Measurements from ENCODE around the gene RSAD2.
"Not testable (repeated sequence)": the region's sequence is repeated elsewhere in the genome, so short reads cannot be mapped to it uniquely, and the experiment has no call there.

RSAD2 gene

GRCh38 chr2:6888724-6889123 lies 11.1 kb downstream of the RSAD2 start:
- no peak for TF ChIP-seq MYC (IDR thresholded peaks at IDR 0.05; ENCODE audit: low read depth, low read length)
- no peak for TF ChIP-seq MAX (IDR thresholded peaks at IDR 0.05; ENCODE audit: low read depth, low read length)
- TF ChIP-seq CTCF (IDR thresholded peaks at IDR 0.05; ENCODE audit: low read depth, low read length), result no peak
- TF ChIP-seq POLR2A (IDR thresholded peaks at IDR 0.05; ENCODE audit: extremely low read depth, insufficient read length), result no peak
- H3K4me3 ChIP-seq (ENCODE audit: low read depth, low read length), result no peak overlapping the region
- DNase-seq (ENCODE audit: low read depth), result no peak

DNA sequence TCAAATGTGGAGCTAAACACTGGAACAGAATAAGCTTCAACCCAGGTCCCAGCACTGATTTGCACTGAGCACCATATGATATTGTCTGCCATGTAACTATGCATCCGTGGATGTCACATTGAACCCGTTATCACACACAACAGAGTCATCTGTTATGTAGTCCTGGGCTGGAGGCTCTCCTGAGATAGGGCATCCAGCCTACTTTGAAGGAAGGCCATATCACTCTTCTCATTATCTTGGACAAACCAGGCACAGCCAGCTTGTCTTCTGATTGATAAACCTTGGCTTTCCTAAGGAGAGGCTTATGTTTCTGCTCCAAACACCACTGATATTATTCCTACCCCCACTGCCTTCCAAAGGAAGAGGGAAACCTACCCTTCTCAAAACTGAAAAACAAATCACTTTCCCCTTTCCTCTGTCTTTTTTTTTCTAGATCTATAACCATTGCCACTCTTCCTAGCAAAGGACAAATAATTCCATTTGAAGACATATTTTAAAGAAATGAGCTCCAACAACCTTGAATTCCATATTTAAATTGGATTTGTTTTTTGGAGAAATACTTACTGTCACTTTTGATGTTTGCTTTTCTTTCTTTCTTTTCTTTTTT lies 16.4 kb downstream of the RSAD2 start:
- TF ChIP-seq CTCF (IDR thresholded peaks at IDR 0.05; ENCODE audit: low read depth, low read length), result no peak
- no peak for TF ChIP-seq MAX (IDR thresholded peaks at IDR 0.05; ENCODE audit: low read depth, low read length)
- TF ChIP-seq MYC (IDR thresholded peaks at IDR 0.05; ENCODE audit: low read depth, low read length), result no peak
- no peak for TF ChIP-seq POLR2A (IDR thresholded peaks at IDR 0.05; ENCODE audit: extremely low read depth, insufficient read length)
- DNase-seq (ENCODE audit: low read depth), result no peak
- no peak overlapping the region for H3K4me3 ChIP-seq (ENCODE audit: low read depth, low read length)

DNA sequence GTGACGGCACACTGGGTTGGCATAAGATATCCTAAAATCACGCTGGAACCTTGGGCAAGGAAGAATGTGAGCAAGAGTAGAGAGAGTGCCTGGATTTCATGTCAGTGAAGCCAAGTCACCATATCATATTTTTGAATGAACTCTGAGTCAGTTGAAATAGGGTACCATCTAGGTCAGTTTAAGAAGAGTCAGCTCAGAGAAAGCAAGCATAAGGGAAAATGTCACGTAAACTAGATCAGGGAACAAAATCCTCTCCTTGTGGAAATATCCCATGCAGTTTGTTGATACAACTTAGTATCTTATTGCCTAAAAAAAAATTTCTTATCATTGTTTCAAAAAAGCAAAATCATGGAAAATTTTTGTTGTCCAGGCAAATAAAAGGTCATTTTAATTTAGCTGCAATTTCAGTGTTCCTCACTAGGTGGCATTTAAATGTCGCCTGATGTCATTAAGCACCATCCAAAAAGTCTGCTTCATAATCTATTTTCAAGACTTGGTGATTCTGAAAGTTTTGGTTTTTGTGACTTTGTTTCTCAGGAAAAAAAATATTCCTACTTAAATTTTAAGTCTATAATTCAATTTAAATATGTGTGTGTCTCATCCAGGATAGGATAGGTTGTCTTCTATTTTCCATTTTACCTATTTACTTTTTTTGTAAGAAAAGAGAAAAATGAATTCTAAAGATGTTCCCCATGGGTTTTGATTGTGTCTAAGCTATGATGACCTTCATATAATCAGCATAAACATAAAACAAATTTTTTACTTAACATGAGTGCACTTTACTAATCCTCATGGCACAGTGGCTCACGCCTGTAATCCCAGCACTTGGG lies 19.6 kb downstream of the RSAD2 start:
- TF ChIP-seq MYC (IDR thresholded peaks at IDR 0.05; ENCODE audit: low read depth, low read length) (no peak), CTCF (IDR thresholded peaks at IDR 0.05; ENCODE audit: low read depth, low read length) (peak; percentile 63)
- peak; percentile 55 for DNase-seq (ENCODE audit: low read depth)
- H3K4me3 ChIP-seq (ENCODE audit: low read depth, low read length), result no peak overlapping the region

DNA sequence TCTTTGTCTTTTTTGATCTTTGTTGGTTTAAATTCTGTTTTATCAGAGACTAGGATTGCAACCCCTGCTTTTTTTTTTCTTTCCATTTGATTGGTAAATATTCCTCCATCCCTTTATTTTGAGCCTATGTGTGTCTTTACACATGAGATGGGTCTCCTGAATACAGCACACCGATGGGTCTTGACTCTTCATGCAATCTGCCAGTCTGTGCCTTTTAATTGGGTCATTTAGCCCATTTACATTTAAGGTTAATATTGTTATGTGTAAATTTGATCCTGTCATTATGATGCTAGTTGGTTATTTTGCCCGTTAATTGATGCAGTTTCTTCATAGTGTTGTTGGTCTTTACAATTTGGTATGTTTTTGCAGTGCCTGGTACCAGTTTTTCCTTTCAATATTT lies 25.0 kb downstream of the RSAD2 start:
- H3K4me3 ChIP-seq (ENCODE audit: low read depth, low read length); DNase-seq (ENCODE audit: low read depth): not testable (repeated sequence)

GRCh38 chr2:6905668-6906067 lies 28.1 kb downstream of the RSAD2 start:
- H3K4me3 ChIP-seq (ENCODE audit: low read depth, low read length), result no peak overlapping the region
- no peak for DNase-seq (ENCODE audit: low read depth)
- TF ChIP-seq MAX (IDR thresholded peaks at IDR 0.05; ENCODE audit: low read depth, low read length) (no peak), CTCF (IDR thresholded peaks at IDR 0.05; ENCODE audit: low read depth, low read length) (no peak), MYC (IDR thresholded peaks at IDR 0.05; ENCODE audit: low read depth, low read length) (no peak), POLR2A (IDR thresholded peaks at IDR 0.05; ENCODE audit: extremely low read depth, insufficient read length) (no peak)

GRCh38 chr2:6906165-6906741 lies 28.7 kb downstream of the RSAD2 start:
- no peak overlapping the region for H3K4me3 ChIP-seq (ENCODE audit: low read depth, low read length)
- TF ChIP-seq MAX (IDR thresholded peaks at IDR 0.05; ENCODE audit: low read depth, low read length), result no peak
- no peak for TF ChIP-seq POLR2A (IDR thresholded peaks at IDR 0.05; ENCODE audit: extremely low read depth, insufficient read length)
- no peak for TF ChIP-seq CTCF (IDR thresholded peaks at IDR 0.05; ENCODE audit: low read depth, low read length)
- TF ChIP-seq MYC (IDR thresholded peaks at IDR 0.05; ENCODE audit: low read depth, low read length), result no peak
- DNase-seq (ENCODE audit: low read depth), result no peak

Measured in NB4 (cell line).